Stimulated activated CD4-positive, alpha-beta T cell treated with anti-CD3 and anti-CD28 coated beads, Interleukin-2, amount 100 ng/mL, for 4 hours (primary cell): ENCODE results near the gene CACNA1A.
"Not testable (repeated sequence)": the region's sequence is repeated elsewhere in the genome, so short reads cannot be mapped to it uniquely, and the experiment has no call there.

Experiments
- DNase-seq: peaks from one replicate; pipeline ENCODE4 v3.0.0-alpha.2; 2020; ENCODE audit warnings: low read depth

CACNA1A gene

GRCh38 chr19:13427273-13428051 is 78.8 kb downstream of the CACNA1A start:
- no peak for DNase-seq

DNA sequence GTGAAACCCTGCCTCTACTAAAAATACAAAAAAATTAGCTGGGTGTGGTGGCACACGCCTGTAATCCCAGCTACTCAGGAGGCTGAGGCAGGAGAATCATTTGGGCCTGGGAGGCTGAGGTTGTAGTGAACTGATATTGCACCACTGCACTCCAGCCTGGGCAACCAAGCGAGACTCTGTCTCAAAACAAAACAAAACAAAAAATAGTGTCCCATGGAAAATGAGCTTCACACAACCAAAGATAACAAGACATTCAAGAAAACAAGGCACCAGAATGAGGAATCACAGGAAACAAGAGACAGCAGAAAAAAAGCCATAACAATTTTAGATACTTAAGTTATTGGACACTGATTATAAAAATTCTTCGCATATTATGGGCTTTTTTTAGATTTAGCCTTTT is 80.4 kb downstream of the CACNA1A start:
- DNase-seq = not testable (repeated sequence)

DNA sequence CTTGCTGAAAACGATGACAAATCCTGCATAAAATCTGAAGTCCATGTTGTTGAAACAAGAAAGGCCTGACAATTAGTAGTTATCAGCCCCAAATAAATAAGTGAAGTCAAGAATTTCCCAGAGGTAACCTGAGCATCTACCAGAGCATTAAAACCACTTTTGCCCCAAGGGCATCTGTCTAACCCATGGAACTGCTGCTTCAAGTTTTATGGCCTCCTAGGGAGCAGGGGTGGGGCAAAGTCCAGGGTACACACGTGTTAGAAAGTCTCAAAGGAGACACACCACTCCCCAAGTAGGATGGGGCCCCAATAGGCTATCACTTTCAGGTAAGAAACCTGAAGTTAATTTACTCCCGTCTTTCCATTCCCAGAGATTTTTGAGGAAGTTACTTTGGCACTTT is 81.1 kb downstream of the CACNA1A start:
- no peak for DNase-seq

DNA sequence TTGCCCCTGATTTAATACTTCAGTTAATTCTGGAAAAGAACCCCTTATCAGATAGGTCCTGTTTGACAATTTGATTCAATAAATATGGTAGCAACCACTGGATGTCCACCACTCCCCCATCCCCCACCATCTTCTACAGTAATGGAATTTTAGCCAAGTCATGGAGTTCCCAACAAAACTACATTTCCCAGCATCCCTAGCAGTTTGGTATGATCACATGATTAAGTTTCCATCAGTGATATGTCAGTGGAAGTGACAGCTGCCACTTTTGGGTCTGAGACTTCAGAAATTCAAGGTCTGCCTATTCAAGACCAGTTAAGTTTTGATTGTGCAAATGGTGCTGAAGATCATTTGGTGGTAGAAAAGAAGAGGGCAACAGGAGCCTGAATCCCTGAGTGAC is 85.5 kb downstream of the CACNA1A start:
- DNase-seq = no peak

DNA sequence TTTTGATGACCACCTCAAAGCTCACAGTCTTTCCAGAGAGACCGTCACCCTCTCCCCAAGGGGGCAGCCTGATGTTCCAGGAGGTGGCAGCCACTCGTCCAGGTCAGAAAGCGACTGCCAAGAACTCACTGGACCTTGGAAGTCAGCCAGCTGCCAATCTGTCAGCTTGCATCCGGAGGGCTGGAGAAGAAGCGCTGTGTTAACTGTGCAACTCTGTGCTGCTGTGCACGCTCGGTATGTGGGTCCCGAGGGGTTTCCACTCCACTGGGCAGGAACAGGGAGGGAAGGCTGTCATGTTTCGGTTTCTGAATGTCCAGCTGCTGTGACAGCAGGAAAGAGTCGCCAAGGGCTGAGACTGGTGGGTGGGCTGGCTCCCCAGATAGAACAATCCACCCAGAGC is 89.2 kb downstream of the CACNA1A start:
- no peak for DNase-seq

- DNase-seq = no peak
Observed at GRCh38 chr19:13411899-13412298, 94.4 kb downstream of the CACNA1A start.

DNA sequence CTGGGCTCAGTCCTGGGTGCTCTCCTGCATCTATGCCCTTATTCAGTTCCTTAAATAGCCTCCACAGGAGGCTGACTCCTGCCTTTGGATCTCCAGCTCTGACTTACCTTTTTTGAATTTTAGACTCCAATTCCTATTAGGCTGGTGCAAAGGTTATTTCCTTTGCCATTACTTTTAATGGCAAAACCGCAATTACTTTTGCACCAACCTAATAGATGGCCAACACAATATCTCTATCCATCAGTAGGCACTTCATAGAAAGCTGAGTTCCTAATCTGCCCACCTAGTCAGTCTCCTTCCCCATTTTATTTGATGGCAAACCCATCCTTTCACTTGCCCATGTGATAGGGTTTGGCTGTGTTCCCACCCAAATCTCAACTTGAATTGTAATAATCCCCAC is 95.3 kb downstream of the CACNA1A start:
- DNase-seq = no peak

DNA sequence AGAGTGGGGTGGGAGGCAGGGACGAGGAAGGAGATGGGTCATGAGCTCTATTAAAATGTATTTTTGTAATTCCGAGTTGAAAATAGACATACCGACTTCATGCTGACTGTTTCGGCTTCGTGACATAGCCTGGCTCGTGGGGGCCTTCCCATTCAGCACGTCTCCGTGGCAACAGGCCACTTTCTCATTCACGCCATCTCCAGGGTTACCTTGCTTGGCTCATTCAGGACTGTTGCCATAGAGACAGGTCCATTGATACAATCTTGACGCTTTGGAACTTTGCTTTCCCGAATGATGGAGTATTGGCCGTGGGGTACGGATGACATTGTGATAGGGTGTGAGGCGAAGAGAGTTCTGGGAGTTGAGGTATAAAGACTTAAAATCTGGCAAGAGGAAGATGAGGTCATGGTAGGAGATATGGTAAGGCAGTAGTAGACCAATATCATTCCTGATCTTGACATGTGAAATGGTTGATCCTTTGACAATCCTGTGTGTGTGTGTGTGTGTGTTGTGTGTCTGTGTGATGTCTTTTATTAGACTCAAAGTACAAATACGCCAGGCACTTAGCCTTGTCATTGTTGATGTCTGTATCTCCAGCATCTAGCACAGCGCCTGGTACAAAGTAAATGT is 97.3 kb downstream of the CACNA1A start:
- no peak for DNase-seq

- no peak for DNase-seq
Observed at GRCh38 chr19:13404236-13404635, 102.0 kb downstream of the CACNA1A start.

- DNase-seq = no peak
Observed at GRCh38 chr19:13401388-13401787, 104.9 kb downstream of the CACNA1A start.

GRCh38 chr19:13400296-13400695 is 106.0 kb downstream of the CACNA1A start:
- DNase-seq = no peak

GRCh38 chr19:13399746-13400145 is 106.5 kb downstream of the CACNA1A start:
- no peak for DNase-seq

DNA sequence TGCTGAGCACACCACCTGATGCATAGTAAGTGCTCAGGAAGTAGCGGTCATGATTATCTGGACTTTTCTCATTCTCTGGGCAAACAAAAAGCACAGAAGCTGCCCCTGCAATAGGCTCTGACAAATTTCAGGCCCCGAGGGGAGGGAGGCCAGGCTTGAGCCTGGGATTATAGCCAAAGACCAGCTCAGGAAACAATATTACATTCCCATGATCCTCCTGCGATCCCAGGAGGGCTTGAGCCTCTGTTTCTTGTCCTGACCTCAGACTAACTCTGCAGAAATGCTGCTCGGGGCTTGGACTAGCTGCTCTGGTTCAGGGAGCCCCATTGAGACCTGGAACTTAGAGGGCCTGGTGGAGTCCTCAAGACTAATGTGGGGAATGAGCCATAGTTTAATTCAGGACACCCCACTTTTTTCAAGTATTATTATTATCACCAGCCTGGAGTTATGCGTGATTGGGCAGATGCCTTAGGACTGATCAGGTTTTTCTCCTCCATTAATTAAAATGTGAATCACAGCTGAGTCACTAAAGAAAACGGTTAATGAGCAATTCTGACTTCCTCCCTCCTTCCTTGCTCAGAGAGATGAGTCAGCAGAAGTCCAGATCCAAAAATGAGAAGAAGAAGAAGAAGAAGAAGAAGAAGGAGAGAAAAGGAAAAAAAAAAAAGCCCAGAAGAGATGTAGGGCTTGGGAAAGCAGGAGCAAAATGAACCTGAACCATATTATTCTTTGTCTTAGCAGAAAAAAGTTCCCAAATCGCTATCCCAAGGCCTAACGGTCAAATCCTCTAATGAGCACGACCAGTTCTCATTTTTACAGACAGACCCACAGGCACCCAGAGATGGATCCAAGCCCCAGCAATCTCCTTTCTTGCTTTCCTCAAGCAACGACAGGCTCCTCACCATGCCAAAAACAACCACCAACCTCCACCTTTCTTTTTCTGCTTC is 107.2 kb downstream of the CACNA1A start:
- no peak for DNase-seq

- no peak for DNase-seq
Observed at GRCh38 chr19:13398182-13398581, 108.1 kb downstream of the CACNA1A start.

GRCh38 chr19:13396250-13397080 is 109.8 kb downstream of the CACNA1A start:
- DNase-seq = no peak

DNA sequence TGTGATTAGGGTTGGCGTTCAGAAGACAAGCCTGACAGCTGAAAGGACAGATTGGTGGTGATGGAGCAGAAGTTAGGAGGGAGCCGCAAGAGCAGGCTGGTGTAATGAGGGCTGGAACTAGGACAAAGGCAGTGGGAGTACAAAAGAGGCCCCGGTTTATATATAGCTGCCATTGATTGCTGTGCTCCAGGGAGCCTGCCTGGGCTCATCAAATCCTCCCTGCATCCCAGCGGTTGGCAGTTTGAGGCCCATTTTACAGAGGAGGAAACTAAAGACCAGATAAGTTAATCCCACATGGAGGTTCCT is 123.7 kb downstream of the CACNA1A start:
- no peak for DNase-seq

DNA sequence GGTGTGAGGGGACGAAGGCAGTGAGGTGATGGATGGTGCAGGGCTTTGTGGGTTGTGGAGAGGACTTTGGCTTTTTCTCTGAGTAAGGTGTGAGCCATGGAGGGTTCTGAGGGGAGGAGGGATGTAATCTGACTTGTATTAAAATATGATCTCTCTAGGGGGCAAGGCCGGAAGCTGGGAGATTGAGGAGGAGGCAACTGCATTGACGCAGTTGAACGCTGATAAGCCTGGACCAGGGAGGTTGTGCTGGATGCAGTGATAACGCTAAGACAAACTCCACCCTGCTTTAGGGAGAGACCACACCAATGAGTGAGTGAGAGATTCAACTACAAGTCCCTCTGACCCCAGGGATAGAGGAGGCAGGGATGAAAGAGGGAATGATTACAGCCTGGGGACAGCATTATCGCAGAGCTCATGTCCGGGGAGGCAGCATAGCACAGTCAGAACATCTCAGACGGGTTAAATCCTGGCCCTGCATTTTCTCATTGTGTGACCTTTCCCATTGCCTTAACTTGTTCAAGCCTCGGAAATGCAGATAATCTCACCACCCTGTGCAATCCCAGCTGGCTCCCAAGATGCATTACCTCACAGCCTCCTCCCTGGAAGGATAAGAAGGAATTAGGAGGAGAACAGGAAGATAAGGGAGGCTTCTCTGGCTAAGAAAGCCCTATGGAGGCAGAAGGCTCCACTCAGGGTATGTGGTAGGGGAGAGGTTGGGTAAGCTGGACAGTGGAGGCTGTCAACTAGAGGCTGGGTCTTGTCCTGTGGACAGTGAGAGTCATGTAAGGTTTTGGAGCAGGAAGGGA is 124.2 kb downstream of the CACNA1A start:
- no peak for DNase-seq

DNA sequence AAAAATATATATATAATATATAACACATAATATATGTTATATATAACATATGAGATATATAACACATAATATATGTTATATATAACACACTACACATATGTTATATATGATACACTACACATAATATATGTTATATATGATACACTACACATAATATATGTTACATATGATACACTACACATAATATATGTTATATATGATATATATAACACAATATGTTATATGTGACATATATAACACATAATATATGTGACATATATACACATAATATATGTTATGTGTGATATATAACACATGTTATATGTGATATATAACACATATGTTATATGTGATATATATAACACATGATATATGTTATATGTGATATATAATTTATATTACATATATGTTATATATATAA is 129.7 kb downstream of the CACNA1A start:
- DNase-seq = no peak

DNA sequence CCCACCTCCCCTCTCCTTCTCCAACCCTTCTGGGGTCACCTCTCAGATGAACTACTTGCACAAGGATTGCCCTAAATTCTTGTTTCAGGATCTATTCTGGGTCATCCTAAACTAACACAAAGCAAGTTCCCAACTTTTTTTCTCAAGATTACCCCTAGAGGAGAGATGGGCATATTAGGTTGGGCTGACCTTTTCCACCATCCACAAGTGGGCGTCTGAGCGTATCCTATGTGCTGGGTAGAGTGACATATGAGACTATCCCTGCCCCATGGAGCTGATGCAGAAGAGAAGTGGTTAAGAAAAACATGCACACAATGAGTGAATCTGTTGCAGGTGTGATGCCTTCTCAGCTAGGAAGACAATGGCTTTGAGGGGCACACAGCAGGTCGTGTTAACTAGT is 132.7 kb downstream of the CACNA1A start:
- DNase-seq = no peak

GRCh38 chr19:13370948-13371347 is 135.3 kb downstream of the CACNA1A start:
- DNase-seq = no peak

- DNase-seq = no peak
Observed at GRCh38 chr19:13366529-13367143, 139.6 kb downstream of the CACNA1A start.
